HEK293 (cell line): ENCODE results near the gene NPAS2.

Experiments used
- CTCF ChIA-PET: fragments of 350-600 bp; formaldehyde crosslinking; extraction: SDS; loops from one replicate; lab custom pipeline; 2021; ENCODE audit warnings: antibody characterized with exemption; lab: Yijun Ruan, JAX
- POLR2A ChIA-PET: fragments of 300-600 bp; formaldehyde crosslinking; extraction: SDS; loops from one replicate; lab custom pipeline; 2020; ENCODE audit warnings: antibody characterized with exemption, inconsistent platforms; lab: Yijun Ruan, JAX
- H3K27ac ChIP-seq: fragments of 200-500 bp; sonication (Bioruptor generic); 2 replicates; pipeline ENCODE4 v1.5.1; 2014; ENCODE audit warnings: low read depth, low read length, control low read depth, inconsistent platforms; ENCODE audit errors: extremely low read depth
- H3K36me3 ChIP-seq, 2 experiments: fragments of 200-500 bp in 1 of 2; sonication (Bioruptor generic) in 1 of 2; 1 replicate in 1 of 2; 2 replicates in 1 of 2; pipeline ENCODE4 v1.5.1; 2014 to 2017; ENCODE audit warnings: inconsistent platforms in 2 of 2, low read length in 2 of 2; ENCODE audit not compliant: control insufficient read depth in 2 of 2, insufficient read depth in 1 of 2
- H3K4me1 ChIP-seq: fragments of 200-500 bp; sonication (Bioruptor generic); 2 replicates; pipeline ENCODE4 v1.5.1; 2014; ENCODE audit warnings: mild to moderate bottlenecking, low read length, inconsistent platforms; ENCODE audit not compliant: control insufficient read depth, insufficient read depth
- H3K4me3 ChIP-seq: 2 replicates; pipeline ENCODE4 v1.5.1; 2011; ENCODE audit warnings: low read depth, mild to moderate bottlenecking, control low read depth, low read length, moderate library complexity
- H3K9me3 ChIP-seq: fragments of 200-500 bp; sonication (Bioruptor generic); 2 replicates; pipeline ENCODE4 v1.5.1; 2014; ENCODE audit warnings: low read depth, low read length, inconsistent platforms; ENCODE audit not compliant: control insufficient read depth, insufficient read depth
- KLF9 ChIP-seq: fragments of 450-650 bp; formaldehyde crosslinking; IDR thresholded peaks from 2 replicates; pipeline ENCODE4 v1.5.1; 2016; ENCODE audit warnings: missing biosample characterization, missing genetic modification characterization, low read depth
- PATZ1 ChIP-seq: fragments of 450-650 bp; formaldehyde crosslinking; IDR thresholded peaks from 2 replicates; pipeline ENCODE4 v1.5.1; 2016; ENCODE audit warnings: missing biosample characterization, missing genetic modification characterization
- SP2 ChIP-seq: fragments of 450-650 bp; formaldehyde crosslinking; IDR thresholded peaks from 2 replicates; pipeline ENCODE4 v1.5.1; 2016; ENCODE audit warnings: missing biosample characterization, missing genetic modification characterization
- SP3 ChIP-seq: fragments of 450-650 bp; formaldehyde crosslinking; IDR thresholded peaks from 2 replicates; pipeline ENCODE4 v1.5.1; 2016; ENCODE audit warnings: missing biosample characterization, missing genetic modification characterization
- YY2 ChIP-seq: fragments of 450-650 bp; formaldehyde crosslinking; IDR thresholded peaks from 2 replicates; pipeline ENCODE4 v1.5.1; 2016; ENCODE audit warnings: missing biosample characterization, missing genetic modification characterization
- ZBTB7A ChIP-seq: fragments of 450-650 bp; formaldehyde crosslinking; IDR thresholded peaks from 2 replicates; pipeline ENCODE4 v1.5.1; 2016; ENCODE audit warnings: low read depth, missing biosample characterization, missing genetic modification characterization
- ZFHX2 ChIP-seq: fragments of 450-650 bp; formaldehyde crosslinking; conservative IDR thresholded peaks from 2 replicates; pipeline ENCODE4 v1.5.1; 2016; ENCODE audit warnings: missing biosample characterization, missing genetic modification characterization
- ZIC2 ChIP-seq: fragments of 450-650 bp; formaldehyde crosslinking; IDR thresholded peaks from 2 replicates; pipeline ENCODE4 v1.5.1; 2016; ENCODE audit warnings: missing biosample characterization, missing genetic modification characterization
- ZNF114 ChIP-seq: fragments of 450-650 bp; formaldehyde crosslinking; IDR thresholded peaks from 2 replicates; pipeline ENCODE4 v1.5.0; 2017; ENCODE audit warnings: missing biosample characterization, missing genetic modification characterization
- ZNF138 ChIP-seq: fragments of 450-650 bp; formaldehyde crosslinking; IDR thresholded peaks from 2 replicates; pipeline ENCODE4 v1.5.1; 2016; ENCODE audit warnings: missing biosample characterization, missing genetic modification characterization, borderline replicate concordance
- ZNF248 ChIP-seq: fragments of 450-650 bp; formaldehyde crosslinking; IDR thresholded peaks from 2 replicates; pipeline ENCODE4 v1.5.1; 2017; ENCODE audit warnings: missing biosample characterization, missing genetic modification characterization
- ZNF324 ChIP-seq: fragments of 450-650 bp; formaldehyde crosslinking; IDR thresholded peaks from 2 replicates; pipeline ENCODE4 v1.5.1; 2016; ENCODE audit warnings: missing biosample characterization, missing genetic modification characterization
- ZNF366 ChIP-seq: fragments of 450-650 bp; formaldehyde crosslinking; conservative IDR thresholded peaks from 2 replicates; pipeline ENCODE4 v1.5.1; 2016; ENCODE audit warnings: missing biosample characterization, missing genetic modification characterization
- ZNF37A ChIP-seq: fragments of 450-650 bp; IDR thresholded peaks from 2 replicates; pipeline ENCODE4 v1.5.1; 2018; ENCODE audit warnings: missing biosample characterization, missing genetic modification characterization
- ZNF416 ChIP-seq: fragments of 450-650 bp; formaldehyde crosslinking; IDR thresholded peaks from 2 replicates; pipeline ENCODE4 v1.5.1; 2016; ENCODE audit warnings: missing biosample characterization, missing genetic modification characterization
- ZNF449 ChIP-seq: fragments of 450-650 bp; formaldehyde crosslinking; IDR thresholded peaks from 2 replicates; pipeline ENCODE4 v1.5.1; 2017; ENCODE audit warnings: missing biosample characterization, mild to moderate bottlenecking, missing genetic modification characterization, moderate library complexity
- ZNF558 ChIP-seq: fragments of 450-650 bp; formaldehyde crosslinking; IDR thresholded peaks from 2 replicates; pipeline ENCODE4 v1.5.1; 2016; ENCODE audit warnings: missing biosample characterization, missing genetic modification characterization
- ZNF580 ChIP-seq: fragments of 450-650 bp; formaldehyde crosslinking; IDR thresholded peaks from 2 replicates; pipeline ENCODE4 v1.5.1; 2016; ENCODE audit warnings: missing biosample characterization, missing genetic modification characterization
- ZNF660 ChIP-seq: fragments of 450-650 bp; IDR thresholded peaks from 2 replicates; pipeline ENCODE4 v1.5.1; 2018; ENCODE audit warnings: missing biosample characterization, mild to moderate bottlenecking, missing genetic modification characterization
- TF ChIP-seq, protein P1 (sequence below): fragments of 450-650 bp; formaldehyde crosslinking; IDR thresholded peaks from 2 replicates; pipeline ENCODE4 v1.5.1; 2016; ENCODE audit warnings: missing biosample characterization, missing genetic modification characterization
- TF ChIP-seq, protein P2 (sequence below): fragments of 450-650 bp; formaldehyde crosslinking; IDR thresholded peaks from 2 replicates; pipeline ENCODE4 v1.5.1; 2017; ENCODE audit warnings: missing biosample characterization, missing genetic modification characterization
- TF ChIP-seq, protein P3 (sequence below): fragments of 450-650 bp; formaldehyde crosslinking; IDR thresholded peaks from 2 replicates; pipeline ENCODE4 v1.5.1; 2017; ENCODE audit warnings: missing biosample characterization, missing genetic modification characterization
- TF ChIP-seq, protein P4 (sequence below): fragments of 450-650 bp; formaldehyde crosslinking; IDR thresholded peaks from 2 replicates; pipeline ENCODE4 v1.5.1; 2016; ENCODE audit warnings: missing biosample characterization, missing genetic modification characterization
- TF ChIP-seq, protein P5 (sequence below): fragments of 450-650 bp; formaldehyde crosslinking; optimal IDR thresholded peaks from 2 replicates; pipeline ENCODE3; 2016; ENCODE audit warnings: missing biosample characterization, mild to moderate bottlenecking, missing genetic modification characterization

NPAS2 gene

GRCh38 chr2:100819370-100820272 is at the start of gene NPAS2:
Gene NPAS2 (plus strand): TSS chr2:100820139. CDS start chr2:100904755, 84,616 bp downstream.
- Histone ChIP-seq H3K9me3 (no peaks in the 10 kb centered on the region), H3K4me3 (peak within 1 kb of the TSS; percentile 52), H3K36me3 (no peaks in the 10 kb centered on the region), H3K27ac (peak within 1 kb of the TSS; percentile 75; the same call in 1 of the 2 replicates), H3K4me1 (peaks cover 4% of the 10 kb centered on the region; the same call in 1 of the 2 replicates)
- CTCF ChIA-PET, result interaction anchor here (0.6 to 1.9 kb wide), 5 partner anchors 9 to 652 kb away, joined by 3 to 5 read pairs (median 4); no protein-coding TSS in a partner anchor
- POLR2A ChIA-PET, result interaction anchor here (0.6 to 1.4 kb wide), 4 partner anchors 83 to 182 kb away, joined by 3 to 6 read pairs (median 4); partner anchors contain the start of gene RPL31
- TF ChIP-seq, protein P1, sequence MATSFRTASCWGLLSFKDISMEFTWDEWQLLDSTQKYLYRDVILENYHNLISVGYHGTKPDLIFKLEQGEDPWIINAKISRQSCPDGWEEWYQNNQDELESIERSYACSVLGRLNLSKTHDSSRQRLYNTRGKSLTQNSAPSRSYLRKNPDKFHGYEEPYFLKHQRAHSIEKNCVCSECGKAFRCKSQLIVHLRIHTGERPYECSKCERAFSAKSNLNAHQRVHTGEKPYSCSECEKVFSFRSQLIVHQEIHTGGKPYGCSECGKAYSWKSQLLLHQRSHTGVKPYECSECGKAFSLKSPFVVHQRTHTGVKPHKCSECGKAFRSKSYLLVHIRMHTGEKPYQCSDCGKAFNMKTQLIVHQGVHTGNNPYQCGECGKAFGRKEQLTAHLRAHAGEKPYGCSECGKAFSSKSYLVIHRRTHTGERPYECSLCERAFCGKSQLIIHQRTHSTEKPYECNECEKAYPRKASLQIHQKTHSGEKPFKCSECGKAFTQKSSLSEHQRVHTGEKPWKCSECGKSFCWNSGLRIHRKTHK (tag by site-specific recombination), result no peak
- TF ChIP-seq ZNF248, result no peak
- TF ChIP-seq SP2 (tag by site-specific recombination), result no peak
- TF ChIP-seq, protein P2, sequence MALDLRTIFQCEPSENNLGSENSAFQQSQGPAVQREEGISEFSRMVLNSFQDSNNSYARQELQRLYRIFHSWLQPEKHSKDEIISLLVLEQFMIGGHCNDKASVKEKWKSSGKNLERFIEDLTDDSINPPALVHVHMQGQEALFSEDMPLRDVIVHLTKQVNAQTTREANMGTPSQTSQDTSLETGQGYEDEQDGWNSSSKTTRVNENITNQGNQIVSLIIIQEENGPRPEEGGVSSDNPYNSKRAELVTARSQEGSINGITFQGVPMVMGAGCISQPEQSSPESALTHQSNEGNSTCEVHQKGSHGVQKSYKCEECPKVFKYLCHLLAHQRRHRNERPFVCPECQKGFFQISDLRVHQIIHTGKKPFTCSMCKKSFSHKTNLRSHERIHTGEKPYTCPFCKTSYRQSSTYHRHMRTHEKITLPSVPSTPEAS (tag by site-specific recombination), result no peak
- no peak for TF ChIP-seq ZNF37A
- peak; percentile 54 for TF ChIP-seq PATZ1
- no peak for TF ChIP-seq ZNF660 (tag by site-specific recombination)
- no peak for TF ChIP-seq ZBTB7A (tag by site-specific recombination)
- no peak for TF ChIP-seq ZNF138 (tag by site-specific recombination)
- 0 out of 2 replicates have a peak, but pooled peaks have one; percentile 8 for TF ChIP-seq SP3 (tag by site-specific recombination)
- TF ChIP-seq, protein P3, sequence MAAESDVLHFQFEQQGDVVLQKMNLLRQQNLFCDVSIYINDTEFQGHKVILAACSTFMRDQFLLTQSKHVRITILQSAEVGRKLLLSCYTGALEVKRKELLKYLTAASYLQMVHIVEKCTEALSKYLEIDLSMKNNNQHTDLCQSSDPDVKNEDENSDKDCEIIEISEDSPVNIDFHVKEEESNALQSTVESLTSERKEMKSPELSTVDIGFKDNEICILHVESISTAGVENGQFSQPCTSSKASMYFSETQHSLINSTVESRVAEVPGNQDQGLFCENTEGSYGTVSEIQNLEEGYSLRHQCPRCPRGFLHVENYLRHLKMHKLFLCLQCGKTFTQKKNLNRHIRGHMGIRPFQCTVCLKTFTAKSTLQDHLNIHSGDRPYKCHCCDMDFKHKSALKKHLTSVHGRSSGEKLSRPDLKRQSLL (tag by site-specific recombination), result no peak
- TF ChIP-seq ZNF449 (tag by site-specific recombination), result no peak
- TF ChIP-seq ZNF558 (tag by site-specific recombination), result no peak
- TF ChIP-seq YY2, result no peak
- TF ChIP-seq ZNF580, result no peak
- no peak for TF ChIP-seq ZNF416 (tag by site-specific recombination)
- TF ChIP-seq ZFHX2 (tag by site-specific recombination), result peak; percentile 50; the same call in 1 of the 2 replicates
- peak; percentile 28; the same call in 1 of the 2 replicates for TF ChIP-seq KLF9 (tag by site-specific recombination)
- peak; percentile 80 for TF ChIP-seq ZIC2 (tag by site-specific recombination)
- TF ChIP-seq ZNF366, result no peak
- TF ChIP-seq, protein P4, sequence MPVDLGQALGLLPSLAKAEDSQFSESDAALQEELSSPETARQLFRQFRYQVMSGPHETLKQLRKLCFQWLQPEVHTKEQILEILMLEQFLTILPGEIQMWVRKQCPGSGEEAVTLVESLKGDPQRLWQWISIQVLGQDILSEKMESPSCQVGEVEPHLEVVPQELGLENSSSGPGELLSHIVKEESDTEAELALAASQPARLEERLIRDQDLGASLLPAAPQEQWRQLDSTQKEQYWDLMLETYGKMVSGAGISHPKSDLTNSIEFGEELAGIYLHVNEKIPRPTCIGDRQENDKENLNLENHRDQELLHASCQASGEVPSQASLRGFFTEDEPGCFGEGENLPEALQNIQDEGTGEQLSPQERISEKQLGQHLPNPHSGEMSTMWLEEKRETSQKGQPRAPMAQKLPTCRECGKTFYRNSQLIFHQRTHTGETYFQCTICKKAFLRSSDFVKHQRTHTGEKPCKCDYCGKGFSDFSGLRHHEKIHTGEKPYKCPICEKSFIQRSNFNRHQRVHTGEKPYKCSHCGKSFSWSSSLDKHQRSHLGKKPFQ, result no peak
- TF ChIP-seq, protein P5, sequence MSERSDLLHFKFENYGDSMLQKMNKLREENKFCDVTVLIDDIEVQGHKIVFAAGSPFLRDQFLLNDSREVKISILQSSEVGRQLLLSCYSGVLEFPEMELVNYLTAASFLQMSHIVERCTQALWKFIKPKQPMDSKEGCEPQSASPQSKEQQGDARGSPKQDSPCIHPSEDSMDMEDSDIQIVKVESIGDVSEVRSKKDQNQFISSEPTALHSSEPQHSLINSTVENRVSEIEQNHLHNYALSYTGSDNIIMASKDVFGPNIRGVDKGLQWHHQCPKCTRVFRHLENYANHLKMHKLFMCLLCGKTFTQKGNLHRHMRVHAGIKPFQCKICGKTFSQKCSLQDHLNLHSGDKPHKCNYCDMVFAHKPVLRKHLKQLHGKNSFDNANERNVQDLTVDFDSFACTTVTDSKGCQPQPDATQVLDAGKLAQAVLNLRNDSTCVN (tag by site-specific recombination), result peak; percentile 76
- no peak for TF ChIP-seq ZNF324 (tag by site-specific recombination)
- no peak for TF ChIP-seq ZNF114 (tag by site-specific recombination)
